Measurements from ENCODE around the gene TUNAR. TPM values are rescaled to one million over a fixed set of nuclear protein-coding genes. Genes with fewer than 3 reads are reported as not detected.

Gene TUNAR
- total RNA-seq, 1 donor from 2014 or later, result 4.6 TPM

- no peak overlapping the region for H3K27ac Mint-ChIP-seq
Observed at GRCh38 chr14:95886366-95887056, 9.9 kb downstream of the TUNAR start.

GRCh38 chr14:95887351-95887750 lies 10.7 kb downstream of the TUNAR start:
- Mint-ChIP-seq H3K9me3 (ENCODE audit: low read depth) (no peaks in the 10 kb centered on the region), H3K4me3 (ENCODE audit: low read depth) (no peak overlapping the region), H3K36me3 (ENCODE audit: insufficient read depth) (no peaks in the 10 kb centered on the region), H3K4me1 (ENCODE audit: low read depth) (no peaks in the 10 kb centered on the region), H3K27me3 (peaks cover 8% of the 10 kb centered on the region), H3K27ac (no peak overlapping the region)
- TF ChIP-seq CTCF (IDR thresholded peaks at IDR 0.05; ENCODE audit: unreplicated experiment), result no peak
- DNase-seq (ENCODE audit: low spot score, unreplicated experiment), result no peak

More at GRCh38 chr14:95886366-95887056, 9.9 kb downstream of the TUNAR start:
- H3K36me3 Mint-ChIP-seq (ENCODE audit: insufficient read depth), result no peaks in the 10 kb centered on the region
- H3K27me3 Mint-ChIP-seq, result peaks cover 9% of the 10 kb centered on the region
- TF ChIP-seq CTCF (IDR thresholded peaks at IDR 0.05; ENCODE audit: unreplicated experiment), result no peak
- no peaks in the 10 kb centered on the region for H3K4me1 Mint-ChIP-seq (ENCODE audit: low read depth)
- H3K4me3 Mint-ChIP-seq (ENCODE audit: low read depth), result no peak overlapping the region
- H3K9me3 Mint-ChIP-seq (ENCODE audit: low read depth), result no peaks in the 10 kb centered on the region
- DNase-seq (ENCODE audit: low spot score, unreplicated experiment), result no peak

DNA sequence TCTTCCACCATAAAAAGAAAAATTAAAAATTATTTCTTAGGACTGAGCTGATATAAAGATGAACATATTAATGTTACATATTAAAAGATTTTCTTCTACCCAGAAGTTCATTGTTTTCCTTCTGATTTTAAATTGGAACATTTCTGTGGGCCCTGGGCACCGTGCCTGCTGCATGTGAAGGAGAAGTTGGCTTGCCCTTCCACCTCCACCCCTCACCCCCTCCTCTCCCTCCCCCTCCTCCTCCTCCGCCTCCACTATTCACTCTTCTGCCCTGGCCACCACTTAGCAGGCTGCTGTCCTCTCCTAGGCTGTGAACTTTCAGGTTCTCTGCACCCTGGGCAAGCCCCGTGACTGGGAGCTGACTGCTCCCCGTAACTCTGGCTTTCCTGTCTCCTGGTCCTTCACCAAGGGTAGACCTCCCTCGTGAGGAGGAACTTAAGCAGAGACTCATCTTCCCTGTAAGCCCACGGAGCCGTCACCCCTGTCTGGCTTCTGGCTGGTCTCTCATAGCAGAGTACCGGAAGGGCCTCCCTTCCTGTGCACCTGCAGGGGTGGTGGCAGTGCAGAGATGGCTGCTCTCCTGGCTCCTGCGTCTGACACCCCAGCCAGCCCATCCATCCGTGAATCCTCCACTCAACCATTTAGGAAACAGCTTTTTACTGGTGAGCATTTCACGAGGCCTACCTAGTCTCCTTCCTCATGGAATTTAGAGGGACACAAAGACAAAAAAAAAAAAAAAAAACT lies 12.8 kb downstream of the TUNAR start:
- Mint-ChIP-seq H3K36me3 (ENCODE audit: insufficient read depth) (no peaks in the 10 kb centered on the region), H3K9me3 (ENCODE audit: low read depth) (no peaks in the 10 kb centered on the region), H3K27me3 (peaks cover 11% of the 10 kb centered on the region), H3K4me1 (ENCODE audit: low read depth) (no peaks in the 10 kb centered on the region), H3K27ac (peak overlapping the region; percentile 62), H3K4me3 (ENCODE audit: low read depth) (no peak overlapping the region)
- no peak for DNase-seq (ENCODE audit: low spot score, unreplicated experiment)
- no peak for TF ChIP-seq CTCF (IDR thresholded peaks at IDR 0.05; ENCODE audit: unreplicated experiment)

DNA sequence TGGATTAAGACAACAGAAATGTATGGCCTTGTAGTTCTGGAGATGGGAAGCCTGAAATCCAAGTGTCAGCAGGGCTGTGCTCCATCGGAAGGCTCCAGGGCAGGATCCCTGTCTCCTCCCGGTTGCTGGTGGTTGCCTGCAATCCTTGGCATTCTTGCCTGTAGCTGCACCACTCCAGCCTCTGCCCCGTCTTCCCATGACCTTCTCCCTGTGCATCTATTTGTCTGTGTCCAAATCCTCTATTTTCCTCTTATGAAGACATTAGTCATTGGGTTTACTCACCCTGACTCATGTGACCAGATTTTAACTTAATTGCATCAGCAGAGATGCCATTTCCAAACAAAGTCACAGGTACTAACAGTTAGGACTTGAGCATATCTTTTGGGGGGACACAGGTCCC lies 15.1 kb downstream of the TUNAR start:
- Mint-ChIP-seq H3K4me1 (ENCODE audit: low read depth) (no peaks in the 10 kb centered on the region), H3K4me3 (ENCODE audit: low read depth) (no peak overlapping the region), H3K9me3 (ENCODE audit: low read depth) (no peaks in the 10 kb centered on the region), H3K36me3 (ENCODE audit: insufficient read depth) (no peaks in the 10 kb centered on the region), H3K27me3 (peaks cover 20% of the 10 kb centered on the region), H3K27ac (no peak overlapping the region)
- DNase-seq (ENCODE audit: low spot score, unreplicated experiment), result no peak
- no peak for TF ChIP-seq CTCF (IDR thresholded peaks at IDR 0.05; ENCODE audit: unreplicated experiment)

GRCh38 chr14:95892142-95892541 lies 15.5 kb downstream of the TUNAR start:
- Mint-ChIP-seq H3K27me3 (peaks cover 20% of the 10 kb centered on the region), H3K36me3 (ENCODE audit: insufficient read depth) (no peaks in the 10 kb centered on the region), H3K4me3 (ENCODE audit: low read depth) (no peak overlapping the region), H3K9me3 (ENCODE audit: low read depth) (no peaks in the 10 kb centered on the region), H3K4me1 (ENCODE audit: low read depth) (no peaks in the 10 kb centered on the region), H3K27ac (no peak overlapping the region)
- DNase-seq (ENCODE audit: low spot score, unreplicated experiment), result no peak
- TF ChIP-seq CTCF (IDR thresholded peaks at IDR 0.05; ENCODE audit: unreplicated experiment), result no peak

All from progenitor cell of endocrine pancreas (in vitro differentiated cells).